Superior temporal gyrus (tissue), 1 donor: ENCODE measurements around the gene SAMD9.
"Not testable (repeated sequence)": the region's sequence is repeated elsewhere in the genome, so short reads cannot be mapped to it uniquely, and the experiment has no call there.

Experiments
- DNase-seq: peaks from one replicate; pipeline ENCODE4 v3.0.0-alpha.2; 2016; ENCODE audit errors: extremely low spot score

Gene SAMD9

GRCh38 chr7:93120592-93121549, 3.1 kb upstream of the SAMD9 start:
- no peak for DNase-seq

- DNase-seq, result no peak
These were observed 1.6 kb upstream of the SAMD9 start for GRCh38 chr7:93119191-93119905.

GRCh38 chr7:93117327-93117726, 452 bp downstream of the SAMD9 start:
- no peak for DNase-seq

- no peak for DNase-seq
These were observed 2.0 kb downstream of the SAMD9 start for GRCh38 chr7:93115796-93116195.

GRCh38 chr7:93108003-93108402, 9.8 kb downstream of the SAMD9 start:
- no peak for DNase-seq

- no peak for DNase-seq
These were observed 20.4 kb downstream of the SAMD9 start for GRCh38 chr7:93097388-93097787.

- no peak for DNase-seq
These were observed 24.9 kb downstream of the SAMD9 start for GRCh38 chr7:93092757-93093370.

GRCh38 chr7:93073357-93073756, 44.4 kb downstream of the SAMD9 start:
- not testable (repeated sequence) for DNase-seq

GRCh38 chr7:93062599-93062998, 55.2 kb downstream of the SAMD9 start:
- DNase-seq, result no peak

GRCh38 chr7:93060865-93061264, 56.9 kb downstream of the SAMD9 start:
- DNase-seq, result no peak

GRCh38 chr7:93060025-93060424, 57.8 kb downstream of the SAMD9 start:
- no peak for DNase-seq

GRCh38 chr7:93056621-93057020, 61.2 kb downstream of the SAMD9 start:
- DNase-seq, result not testable (repeated sequence)

GRCh38 chr7:93055543-93056107, 62.2 kb downstream of the SAMD9 start:
- DNase-seq, result peak; percentile 77

GRCh38 chr7:93054975-93055374, 62.8 kb downstream of the SAMD9 start:
- no peak for DNase-seq

GRCh38 chr7:93053949-93054943, 63.5 kb downstream of the SAMD9 start:
- DNase-seq, result no peak

- no peak for DNase-seq
These were observed 64.4 kb downstream of the SAMD9 start for GRCh38 chr7:93053209-93053948.

GRCh38 chr7:93051660-93052059, 66.1 kb downstream of the SAMD9 start:
- DNase-seq, result no peak
